GM18520 (cell line): ENCODE data around the gene PRM3.

ENCODE experiments used
- ATAC-seq: cut with Tn5 transposase; IDR thresholded peaks from one replicate; pipeline ENCODE4 v1.9.1; 2021; ENCODE audit not compliant: unreplicated experiment

PRM3 gene

DNA sequence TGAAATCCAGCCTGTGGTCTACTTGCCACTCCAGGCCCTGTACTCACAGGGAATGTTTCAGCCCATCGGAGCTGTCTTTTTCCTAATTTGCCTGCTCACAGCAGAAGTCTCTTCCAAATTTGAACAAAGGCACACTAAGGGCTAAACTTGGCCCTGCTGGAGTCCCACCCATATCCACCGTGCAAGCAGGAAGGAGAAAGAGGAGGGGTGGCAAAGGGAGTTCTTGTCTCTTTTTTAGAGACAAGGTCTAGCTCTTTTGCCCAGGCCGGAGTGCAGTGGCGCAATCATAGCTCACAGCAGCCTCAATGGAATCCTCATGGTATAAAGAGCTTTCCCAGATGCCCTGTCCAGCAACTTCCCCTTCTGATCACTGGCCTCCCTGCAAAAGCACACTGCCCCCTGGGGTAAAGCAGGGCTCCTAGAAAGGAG, 10.4 kb upstream of the PRM3 start:
- no peak for ATAC-seq

DNA sequence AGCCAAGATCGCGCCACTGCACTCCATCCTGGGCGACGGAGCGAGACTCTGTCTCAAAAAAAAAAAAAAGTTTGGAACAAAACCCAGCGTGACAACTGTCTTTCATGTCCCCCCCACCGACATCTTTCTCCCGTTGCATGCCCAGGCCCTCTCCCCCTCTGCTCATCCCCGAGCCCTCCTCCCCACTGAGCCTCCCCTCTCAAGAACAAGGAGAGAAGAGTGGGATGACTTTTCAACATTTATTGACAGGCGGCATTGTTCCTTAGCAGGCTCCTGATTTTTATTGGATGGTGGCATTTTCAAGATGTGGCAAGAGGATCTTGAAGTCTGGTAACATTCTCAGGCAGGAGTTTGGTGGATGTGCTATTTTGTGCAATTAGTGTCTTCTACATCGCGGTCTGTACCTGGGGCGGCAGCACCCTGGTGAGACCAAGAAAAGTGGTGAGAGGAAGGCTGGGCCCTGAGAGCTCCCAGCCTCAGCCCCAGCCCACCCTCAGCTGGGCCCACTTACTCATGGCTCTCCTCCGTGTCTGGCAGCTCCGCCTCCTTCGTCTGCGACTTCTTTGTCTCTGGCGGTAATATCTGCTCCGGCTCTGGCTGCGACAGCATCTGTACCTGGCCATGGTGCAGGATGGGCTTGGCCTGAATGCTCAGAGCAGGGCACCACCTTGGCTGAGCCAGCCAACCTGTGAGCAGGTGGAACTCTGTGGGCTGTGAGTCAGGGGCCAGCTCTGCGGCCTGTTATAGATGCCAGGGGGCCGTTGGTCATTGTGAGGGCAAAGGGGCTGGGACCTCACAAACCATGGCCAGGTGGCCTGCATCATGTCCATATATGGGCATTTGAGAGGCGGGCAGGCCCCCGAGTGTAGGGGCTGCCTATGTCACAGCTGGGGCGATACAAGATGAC, 7.4 kb upstream of the PRM3 start, which contains the start of gene PRM1:
Gene PRM1, minus strand, starts transcription at position 715 of the 907 bp plus-strand sequence. Its CDS starts 92 bp downstream, at position 623.
- ATAC-seq, result no peak

DNA sequence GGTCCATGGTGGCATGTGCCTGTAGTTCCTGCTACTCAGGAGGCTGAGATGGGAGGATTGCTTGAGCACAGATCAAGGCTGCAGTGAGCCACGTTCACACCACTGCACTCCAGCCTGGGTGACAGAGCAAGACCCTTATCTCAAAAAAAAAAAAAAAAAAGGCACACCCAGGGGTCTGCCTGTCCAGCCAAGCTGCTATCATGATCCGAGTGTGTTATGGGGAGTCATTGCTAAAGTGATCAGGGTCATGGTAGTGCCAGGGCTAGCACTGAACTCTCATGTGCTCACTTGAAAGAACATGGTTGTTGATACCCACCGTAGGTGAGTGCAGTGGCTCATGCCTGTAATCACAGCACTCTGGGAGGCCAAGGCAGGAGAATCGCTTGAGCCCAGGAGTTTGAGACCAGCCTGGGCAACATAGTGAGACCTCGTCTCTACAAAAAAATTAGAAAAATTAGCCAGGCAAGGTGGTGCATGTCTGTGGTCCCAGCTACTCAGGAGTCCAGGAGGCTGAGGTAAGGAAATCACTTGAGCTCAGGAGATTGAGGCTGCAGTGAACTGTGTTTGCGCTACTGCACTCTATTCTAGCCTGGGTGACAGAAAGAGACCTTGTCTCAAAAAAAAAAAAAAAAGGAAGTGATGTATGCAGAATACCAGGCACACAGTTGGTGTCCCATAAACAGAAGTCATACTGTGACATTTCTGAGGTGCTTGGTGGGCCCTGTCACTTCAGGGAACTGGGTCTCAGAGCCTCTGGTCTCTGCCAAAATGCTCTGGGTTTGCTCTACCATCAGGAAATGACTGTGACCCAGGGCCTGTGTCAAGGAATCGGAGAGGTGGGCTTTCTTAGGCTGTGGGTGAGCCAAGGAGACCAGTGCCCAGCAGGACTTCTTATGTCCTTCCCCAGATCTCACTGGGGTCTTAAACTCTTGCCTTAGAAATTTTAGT, 5.5 kb upstream of the PRM3 start:
- ATAC-seq, result no peak

DNA sequence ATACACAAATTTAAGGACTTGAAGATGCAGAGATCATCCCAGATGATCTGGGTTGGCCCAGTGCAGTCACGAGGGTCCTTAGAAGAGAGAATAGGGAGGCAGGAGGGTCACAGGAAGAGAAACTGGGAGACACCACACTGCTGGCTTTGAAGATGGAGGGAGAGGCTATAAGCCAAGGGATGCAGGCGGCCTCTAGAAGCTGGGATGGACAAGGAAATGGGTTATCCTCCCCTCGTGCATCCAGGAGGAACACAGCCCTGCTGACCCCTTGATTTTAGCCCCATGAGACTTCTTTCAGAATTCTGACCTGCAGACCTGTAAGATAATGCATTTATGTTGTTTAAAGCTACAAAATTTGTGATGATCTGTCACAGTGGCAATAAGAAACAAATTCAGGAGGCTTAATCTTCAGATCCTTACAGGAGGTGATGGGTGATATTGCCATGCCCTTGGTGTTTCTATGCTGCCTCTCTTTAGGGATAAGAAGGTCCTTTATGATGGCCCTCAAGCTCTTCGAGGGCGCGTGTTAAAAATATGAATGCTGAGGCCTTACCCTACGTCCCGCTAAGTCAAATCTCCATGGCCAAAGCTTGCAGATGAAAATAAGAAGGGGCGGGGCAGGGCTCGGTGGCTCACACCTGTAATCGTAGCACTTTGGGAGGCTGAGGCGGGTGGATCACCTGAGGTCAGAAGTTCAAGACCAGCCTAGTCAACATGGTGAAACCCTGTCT, 4.3 kb upstream of the PRM3 start:
- no peak for ATAC-seq

DNA sequence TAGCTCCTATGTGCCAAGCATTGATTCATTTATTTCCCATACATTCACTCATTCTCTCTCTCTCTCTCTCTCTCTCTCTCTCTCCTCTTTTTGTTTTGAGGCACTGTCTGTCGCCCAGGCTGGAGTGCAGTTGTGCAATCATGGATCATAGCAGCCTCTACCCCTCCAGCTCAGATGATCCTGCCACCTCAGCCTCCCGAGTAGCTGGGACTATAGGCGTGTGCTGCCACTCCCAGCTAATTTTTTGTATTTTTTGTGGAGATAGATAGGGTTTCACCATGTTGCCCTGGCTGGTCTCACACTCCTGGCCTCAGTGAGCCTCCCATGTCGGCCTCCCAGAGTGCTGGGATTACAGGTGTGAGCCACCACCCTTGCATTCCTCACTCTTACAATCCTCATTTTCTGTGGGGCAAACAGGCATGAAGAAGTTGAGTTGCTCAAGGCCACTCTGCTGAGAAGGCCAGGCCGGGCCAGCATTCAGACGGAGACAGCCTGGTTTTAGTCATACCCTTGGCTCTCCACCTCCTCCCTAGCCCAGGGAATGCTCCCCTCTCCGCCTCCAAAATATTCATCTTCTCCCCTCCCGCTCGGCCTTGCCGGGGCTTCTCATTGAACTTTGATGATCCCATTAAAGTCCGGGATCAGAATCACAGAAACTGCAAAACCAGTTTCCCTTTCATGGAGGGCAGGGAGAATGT, 3.6 kb upstream of the PRM3 start:
- no peak for ATAC-seq

DNA sequence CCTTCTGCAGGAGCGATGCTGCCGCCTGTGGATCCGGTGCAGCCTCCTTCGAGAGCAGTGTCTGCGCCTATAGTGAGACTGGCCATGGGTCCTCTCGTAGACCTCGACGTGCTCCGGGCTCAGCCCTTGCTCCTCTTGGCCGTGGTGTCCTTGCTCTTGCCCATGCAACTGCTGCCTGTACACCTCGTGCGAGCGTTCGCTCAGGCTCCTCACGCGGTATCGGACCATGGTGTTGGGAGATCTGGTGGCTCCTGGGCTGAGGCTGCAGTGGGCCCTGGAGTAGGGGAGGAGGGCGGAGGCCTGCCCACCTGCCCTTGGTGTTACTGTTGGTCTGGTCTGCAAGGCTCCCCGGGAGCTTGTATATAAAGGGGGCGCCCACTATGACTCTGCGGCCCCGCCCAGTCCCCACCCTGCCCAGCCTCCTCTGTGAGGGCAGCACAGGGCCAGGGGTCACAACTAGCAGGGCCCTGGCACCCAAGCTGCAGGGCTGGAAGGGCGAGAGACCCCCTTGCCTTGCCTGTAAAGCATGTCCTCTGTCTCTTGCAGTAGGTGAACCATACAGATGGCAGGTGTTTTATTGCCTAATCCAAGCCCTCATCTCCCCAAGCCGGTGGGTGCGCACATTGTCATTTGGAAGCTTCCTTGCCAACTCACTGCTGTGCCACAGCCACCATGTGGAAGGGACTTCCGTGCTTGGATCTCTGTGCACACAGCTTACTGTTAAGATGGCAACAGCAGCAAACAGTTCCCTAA, 2.9 kb upstream of the PRM3 start, which contains the start of gene PRM2:
Gene PRM2, minus strand, starts transcription at position 338 of the 753 bp plus-strand sequence. Its CDS starts 110 bp downstream, at position 228.
- no peak for ATAC-seq

DNA sequence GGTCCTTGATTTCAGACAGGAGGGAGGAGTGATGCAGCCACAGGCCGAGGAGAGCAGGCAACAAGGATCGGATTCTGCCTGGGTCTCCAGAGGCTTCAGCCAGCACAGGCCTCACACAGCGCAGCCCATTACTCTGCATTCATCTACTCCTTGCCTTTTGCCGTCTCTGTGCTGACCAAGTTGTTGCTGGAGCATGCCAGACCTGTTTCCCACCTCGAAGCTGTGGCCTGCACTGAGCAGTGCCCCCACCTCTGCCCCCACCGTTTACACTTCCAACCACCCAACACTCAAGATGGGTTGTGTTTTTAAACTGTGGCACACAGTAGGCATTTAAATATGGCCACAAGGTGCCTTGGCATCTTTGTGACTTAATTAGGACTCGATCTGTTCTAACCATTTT, 1.5 kb upstream of the PRM3 start:
- no peak for ATAC-seq

DNA sequence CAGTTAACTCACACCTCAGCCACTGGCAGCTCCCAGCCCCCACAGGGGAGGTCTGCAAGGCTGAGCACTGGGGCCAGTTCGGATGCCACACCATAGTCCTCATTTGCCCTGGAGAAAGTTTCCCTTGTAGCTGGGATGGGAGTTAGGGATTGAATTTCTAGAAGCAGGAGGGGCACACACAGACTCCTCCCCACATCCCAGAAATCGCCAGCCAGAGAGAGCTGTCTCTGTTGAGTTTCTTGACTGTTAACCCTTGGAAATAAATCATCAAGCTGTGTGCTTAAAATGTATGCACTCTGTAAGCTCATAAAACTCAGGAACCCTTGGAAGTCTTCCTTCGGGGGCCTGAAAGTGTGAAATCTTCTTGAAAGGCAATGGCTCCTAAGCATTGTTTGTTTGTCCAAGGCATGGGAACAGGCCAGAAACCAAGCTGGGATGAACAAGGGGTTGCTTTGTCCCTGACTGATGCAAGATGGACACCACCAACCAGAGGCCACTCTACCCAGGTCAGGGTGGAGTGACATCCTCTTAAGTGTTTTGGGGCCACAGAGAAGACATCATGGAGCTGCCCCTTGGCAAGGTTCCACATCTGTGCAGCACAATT, 394 bp upstream of the PRM3 start:
- no peak for ATAC-seq

DNA sequence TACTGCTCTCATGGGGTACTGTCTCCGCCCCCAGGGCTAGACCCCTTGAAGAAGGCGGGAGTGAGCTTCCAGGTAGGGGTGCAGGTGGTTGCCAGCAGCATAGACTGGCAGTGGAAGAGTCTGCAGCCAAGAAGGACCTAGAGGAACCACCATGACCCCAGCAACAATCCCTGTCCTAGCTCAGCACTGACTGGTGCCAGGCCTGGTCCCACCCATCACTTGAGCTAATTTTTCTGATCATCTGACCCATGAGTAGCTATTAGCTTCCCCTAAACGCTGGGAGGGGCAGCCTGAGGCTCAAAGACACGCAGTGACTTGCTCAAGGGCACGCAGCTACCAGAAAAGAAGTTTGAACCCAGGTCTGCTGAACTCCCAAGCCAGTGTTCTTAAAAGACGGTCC, 945 bp downstream of the PRM3 start:
- ATAC-seq, result no peak

DNA sequence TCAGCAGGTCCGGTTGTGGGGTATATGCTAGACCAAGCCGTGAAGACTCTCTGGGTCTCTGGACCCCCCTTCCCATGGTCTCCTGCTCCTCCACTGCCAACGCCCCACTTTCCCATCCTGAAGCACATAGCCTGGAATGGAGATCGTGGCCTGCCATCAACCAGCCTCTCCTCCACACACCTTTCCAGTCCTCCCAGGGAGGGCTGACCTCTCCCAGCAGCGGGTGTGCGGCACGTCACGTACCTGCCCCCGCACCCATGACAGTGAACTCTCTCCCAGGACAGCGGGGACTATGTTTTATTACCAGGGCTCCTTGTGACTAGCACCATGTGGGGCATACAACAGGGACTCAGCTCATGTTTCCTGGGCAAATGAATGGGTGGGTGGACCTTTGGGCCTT, 1.8 kb downstream of the PRM3 start:
- ATAC-seq, result no peak

DNA sequence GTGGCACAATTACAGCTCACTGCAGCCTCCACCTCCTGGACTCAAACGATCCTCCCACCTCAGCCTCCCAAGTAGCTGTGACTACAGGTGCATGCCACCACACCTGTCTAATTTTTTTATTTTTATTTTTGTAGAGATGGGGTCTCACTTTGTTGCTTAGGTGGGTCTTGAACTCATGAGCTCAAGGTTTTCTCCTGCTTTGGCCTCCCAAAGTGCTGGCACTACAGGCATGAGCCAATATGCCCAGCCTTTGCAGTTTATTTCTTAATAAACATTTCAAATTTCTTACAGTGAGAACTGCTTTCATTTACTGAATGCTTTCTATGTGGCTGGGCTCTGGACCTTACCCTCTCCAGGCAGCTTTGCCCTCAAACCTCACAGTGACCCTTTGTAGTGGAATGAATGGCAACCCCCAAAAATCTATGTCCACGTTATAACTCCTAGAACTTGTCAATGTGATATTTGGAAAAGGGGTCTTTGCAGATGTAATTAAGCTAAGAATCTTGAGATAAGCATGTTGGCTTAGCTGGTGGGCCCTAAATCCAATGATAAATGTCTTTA, 2.7 kb downstream of the PRM3 start:
- no peak for ATAC-seq

DNA sequence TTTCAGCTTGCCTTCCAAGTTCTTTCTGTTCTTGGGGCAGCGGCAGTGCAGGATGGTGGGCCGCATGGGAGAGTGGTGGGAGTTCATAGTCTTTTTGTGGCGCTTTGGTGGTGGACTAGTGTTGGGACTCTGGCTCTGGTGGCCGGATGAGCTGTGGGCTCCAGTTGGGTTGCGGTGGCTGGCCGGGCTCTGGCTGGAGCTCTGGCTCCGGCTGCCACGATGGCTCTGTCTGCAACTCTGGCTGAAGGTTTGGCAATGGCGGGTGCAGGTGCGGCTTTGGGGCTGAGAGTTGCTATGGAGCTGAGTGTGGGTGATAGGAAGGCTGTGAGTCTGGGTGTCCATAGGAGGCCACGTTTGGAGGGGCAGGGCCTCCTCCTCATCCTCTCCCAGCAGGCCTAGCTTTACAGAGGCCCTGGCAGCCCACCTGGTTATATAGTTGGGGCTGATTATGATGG, 4.5 kb downstream of the PRM3 start, which contains the start of gene TNP2:
Gene TNP2, minus strand, starts transcription at position 405 of the 455 bp plus-strand sequence. Its CDS starts 63 bp downstream, at position 342.
- no peak for ATAC-seq

DNA sequence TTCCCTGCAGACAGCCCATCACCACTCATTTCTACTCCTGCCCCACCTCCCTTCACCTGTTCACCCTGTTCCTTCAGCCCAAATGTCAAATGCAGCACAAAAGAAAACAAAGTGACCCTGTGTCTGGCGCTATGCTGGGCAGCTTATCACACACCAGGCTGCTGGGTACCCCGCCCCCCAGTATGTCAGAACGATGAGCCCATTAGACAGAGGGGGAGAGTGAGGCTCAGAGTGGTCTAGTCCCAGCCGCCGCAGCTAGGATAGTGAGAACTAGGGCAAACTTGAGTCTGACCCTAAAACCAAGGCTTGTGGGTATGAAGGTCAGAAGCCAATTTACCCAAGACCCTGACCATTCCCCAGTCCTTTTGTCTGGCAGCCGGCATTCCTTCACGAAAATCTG, 8.3 kb downstream of the PRM3 start:
- ATAC-seq, result no peak

DNA sequence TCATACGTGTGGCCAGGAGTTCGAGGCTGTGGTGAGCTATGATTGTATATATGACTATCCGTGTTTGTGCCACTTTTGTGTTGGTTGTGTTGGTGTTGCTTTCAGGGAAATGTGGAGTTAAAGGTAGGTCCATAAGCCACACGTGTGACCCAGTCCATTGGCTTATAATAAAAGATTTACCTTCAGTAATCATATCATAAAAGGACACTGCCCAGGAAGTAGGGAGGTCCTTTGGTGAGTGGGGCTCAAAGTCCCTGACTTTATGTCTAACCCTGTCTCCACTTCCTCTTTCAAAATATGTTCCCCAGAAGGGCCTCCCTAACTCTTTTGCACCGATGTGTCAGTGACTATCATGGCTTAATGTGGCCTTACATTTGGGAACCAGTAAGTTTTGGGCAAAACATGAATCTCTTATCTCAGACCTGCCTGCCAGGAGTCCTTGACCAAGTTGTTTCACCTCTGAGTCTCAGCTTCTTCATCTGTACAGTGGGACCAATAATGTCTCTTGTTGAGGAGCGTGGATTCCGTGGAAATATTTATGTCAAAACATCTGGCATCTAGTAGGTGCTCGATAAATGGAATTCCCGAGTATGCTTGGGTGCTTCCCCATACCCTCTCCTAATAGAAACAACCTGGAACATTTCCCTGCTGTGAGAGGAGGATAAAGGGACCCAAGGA, 9.1 kb downstream of the PRM3 start:
- no peak for ATAC-seq

DNA sequence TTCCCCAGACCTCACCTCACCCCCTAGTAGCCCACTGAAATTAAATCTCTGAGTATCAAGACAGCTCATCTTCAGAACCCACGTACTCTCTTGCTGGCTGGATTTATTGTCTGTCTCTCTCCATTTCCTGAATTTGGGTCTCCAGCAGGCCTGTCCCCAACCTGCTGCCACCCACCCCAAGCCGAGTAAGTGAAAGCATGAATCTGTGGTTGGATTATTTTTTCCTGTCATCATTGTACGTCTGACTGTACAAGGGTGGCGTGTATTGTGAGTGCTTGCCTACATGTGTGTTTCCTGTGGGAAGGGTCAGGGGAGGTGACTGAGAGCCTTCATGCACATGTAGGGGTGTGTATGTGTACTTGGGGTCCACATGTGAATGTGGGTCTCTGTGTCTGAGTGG, 9.7 kb downstream of the PRM3 start:
- ATAC-seq, result no peak

DNA sequence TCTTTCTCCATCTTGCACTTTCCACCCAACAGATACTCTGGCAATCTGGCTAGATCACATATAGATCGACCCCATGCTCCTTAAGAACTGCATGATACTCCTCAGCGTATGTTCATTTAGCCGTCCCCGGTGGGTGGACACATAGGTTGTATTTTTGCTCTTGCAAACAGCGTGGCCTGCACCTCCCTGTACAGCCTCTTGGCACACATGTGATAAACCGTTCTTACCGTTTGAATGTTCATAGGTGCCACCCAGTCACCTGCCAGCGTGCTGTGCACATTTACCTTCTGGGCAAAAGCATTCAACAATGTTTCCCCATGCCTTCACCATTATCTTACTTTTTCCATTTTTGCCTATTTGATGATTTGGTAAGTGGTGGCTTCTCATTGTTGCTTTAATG, 10.5 kb downstream of the PRM3 start:
- no peak for ATAC-seq

DNA sequence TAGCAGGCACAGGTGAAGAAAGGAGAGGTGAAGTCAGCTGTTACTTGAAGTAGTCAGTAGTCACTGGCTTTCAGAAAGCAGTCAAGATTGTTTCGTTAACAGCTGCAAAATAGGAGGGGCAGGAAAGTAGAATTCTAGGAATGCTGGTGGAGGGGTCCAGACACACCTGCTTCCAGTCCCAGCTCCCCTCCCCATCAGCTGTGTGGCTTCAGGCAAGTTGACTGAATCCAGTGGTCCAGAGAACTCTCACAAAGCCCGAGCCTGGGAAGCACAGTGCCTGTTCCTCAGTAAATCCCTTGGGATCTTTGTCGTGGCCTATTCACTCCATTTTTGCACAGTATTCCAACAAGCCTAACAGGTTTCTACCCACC, 12.8 kb downstream of the PRM3 start:
- no peak for ATAC-seq
